Mammary epithelial cell (primary cell): ENCODE results near the gene GJC2.

Experiments used
- CTCF ChIP-seq, 2 donors: IDR thresholded peaks in 1 of 2; conservative IDR thresholded peaks in 1 of 2; 2 replicates each; pipeline ENCODE4 v1.5.1; 2011 to 2012; ENCODE audit warnings: inconsistent platforms in 2 of 2, low read length in 2 of 2, mild to moderate bottlenecking in 2 of 2, control low read depth in 1 of 2, low read depth in 1 of 2; ENCODE audit not compliant: insufficient read depth in 1 of 2; ENCODE audit errors: extremely low read depth in 1 of 2
- EZH2 ChIP-seq: IDR thresholded peaks from 2 replicates; pipeline ENCODE4 v1.6.1; 2012; ENCODE audit warnings: low read length, inconsistent platforms, borderline replicate concordance

GRCh38 chr1:228104526-228105269 is 45.0 kb upstream of the GJC2 start:
- TF ChIP-seq CTCF (conservative IDR thresholded peaks at IDR 0.05 in 1 of 2, IDR thresholded peaks at IDR 0.05 in 1 of 2; ENCODE audit: extremely low read depth in 1 of 2, insufficient read depth in 1 of 2, low read depth in 1 of 2, low read length in 2 of 2) (no peak), EZH2 (no peak)
